ENCODE data around the gene CBFA2T3.

- TF ChIP-seq SUZ12 (IDR thresholded peaks at IDR 0.05; ENCODE audit: extremely low read depth, insufficient read depth, insufficient read length): no peak
- TF ChIP-seq ZNF274 (IDR thresholded peaks at IDR 0.05; ENCODE audit: low read depth, low read length): no peak
Observed at GRCh38 chr16:88844419-88845036, 132.5 kb downstream of the CBFA2T3 start.
